ENCODE results near the gene RHBDD1. TPM values are rescaled to one million over a fixed set of nuclear protein-coding genes. Genes with fewer than 3 reads are reported as not detected.

The RHBDD1 gene
- total RNA-seq, 1 experiment from 2014 or later: 8.7 TPM

DNA sequence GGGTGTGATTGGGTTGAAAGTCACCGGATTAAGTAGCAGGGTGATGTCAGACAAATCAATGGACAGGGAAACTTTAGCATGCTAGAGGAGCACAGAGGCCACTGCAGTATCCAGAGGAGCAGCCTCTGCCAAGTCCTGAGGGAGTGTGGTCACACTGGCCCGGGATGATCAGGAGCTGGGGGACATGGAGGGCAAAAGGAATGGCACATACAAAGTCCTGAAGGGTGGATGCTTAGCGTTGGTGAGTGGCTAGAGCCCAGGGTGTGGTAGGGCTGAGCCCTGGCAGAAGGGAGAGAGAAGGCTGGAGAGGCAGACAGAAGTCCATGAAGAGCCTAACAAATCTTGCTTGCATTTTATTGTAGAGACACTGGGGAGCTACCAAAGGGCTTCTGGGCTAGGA lies 58.9 kb downstream of the RHBDD1 start:
- H3K36me3 ChIP-seq (replicated peaks; ENCODE audit: control insufficient read depth, insufficient read depth, low read length): no peaks in the 10 kb centered on the region
- no peaks in the 10 kb centered on the region for H3K27me3 ChIP-seq (ENCODE audit: control insufficient read depth, insufficient read depth, low read length)
- DNase-seq: no peak
- H3K4me3 ChIP-seq (ENCODE audit: insufficient read depth, low read depth, low read length): no peak overlapping the region

DNA sequence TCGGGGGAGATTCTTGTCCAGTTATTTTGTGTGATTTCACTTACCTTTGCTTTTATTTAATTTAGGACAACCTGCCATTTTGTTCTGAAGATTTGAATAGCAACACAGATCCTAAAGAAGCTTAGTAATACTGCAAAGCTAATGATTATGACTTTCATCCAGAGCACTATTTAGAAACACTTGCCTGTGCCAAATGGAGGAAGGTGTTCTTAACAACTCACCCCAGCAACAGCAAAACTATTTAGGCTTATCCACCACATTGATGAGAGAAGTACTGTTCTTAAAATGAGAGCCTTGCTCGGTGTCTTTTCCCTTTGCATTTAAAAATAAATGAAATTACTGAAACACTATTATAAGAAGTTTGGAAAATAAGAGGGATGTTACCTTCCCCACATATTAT lies 59.7 kb downstream of the RHBDD1 start:
- Histone ChIP-seq H3K36me3 (replicated peaks; ENCODE audit: control insufficient read depth, insufficient read depth, low read length) (no peaks in the 10 kb centered on the region), H3K4me3 (ENCODE audit: insufficient read depth, low read depth, low read length) (no peak overlapping the region), H3K27me3 (ENCODE audit: control insufficient read depth, insufficient read depth, low read length) (no peaks in the 10 kb centered on the region)
- DNase-seq: no peak

DNA sequence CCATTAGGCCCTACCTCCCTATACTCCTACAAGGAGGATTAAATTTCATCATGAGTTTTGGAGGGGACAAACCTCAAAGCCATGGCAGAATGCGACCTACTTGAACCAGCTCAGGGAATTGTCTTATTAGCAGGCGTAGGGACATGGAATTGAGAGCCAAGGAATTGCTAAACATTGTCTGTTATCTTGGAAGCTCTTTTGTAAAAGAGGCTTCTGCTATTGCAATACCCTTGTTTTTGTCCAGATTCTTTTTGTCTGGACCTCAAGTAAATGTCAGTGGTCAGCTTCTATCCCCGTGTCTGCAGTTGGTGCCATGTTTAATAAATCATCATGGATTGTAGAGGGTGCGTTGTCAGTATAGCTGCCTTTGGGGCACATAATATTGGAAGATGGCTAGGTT lies 62.3 kb downstream of the RHBDD1 start:
- no peak overlapping the region for H3K4me3 ChIP-seq (ENCODE audit: insufficient read depth, low read depth, low read length)
- no peaks in the 10 kb centered on the region for H3K36me3 ChIP-seq (replicated peaks; ENCODE audit: control insufficient read depth, insufficient read depth, low read length)
- no peak for DNase-seq
- H3K27me3 ChIP-seq (ENCODE audit: control insufficient read depth, insufficient read depth, low read length): no peaks in the 10 kb centered on the region

DNA sequence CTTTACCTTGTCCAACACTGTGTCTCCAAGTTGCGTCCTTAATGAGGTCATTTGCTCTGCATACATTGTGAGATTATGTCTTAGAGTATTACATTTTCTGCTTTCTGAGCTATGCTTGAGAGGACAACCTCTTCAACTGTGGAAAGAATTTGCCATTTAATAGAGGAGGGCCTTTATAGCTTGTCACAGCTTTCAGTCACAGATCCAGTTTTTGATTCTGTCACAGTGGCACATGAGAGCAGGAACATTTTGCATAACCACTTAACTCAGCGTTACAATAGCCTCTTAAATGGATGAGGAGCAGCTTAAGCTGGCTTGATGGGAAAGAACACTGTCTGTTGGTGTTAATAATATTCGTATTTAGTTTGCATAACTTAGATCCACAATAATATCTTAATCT lies 63.0 kb downstream of the RHBDD1 start:
- Histone ChIP-seq H3K36me3 (replicated peaks; ENCODE audit: control insufficient read depth, insufficient read depth, low read length) (no peaks in the 10 kb centered on the region), H3K4me3 (ENCODE audit: insufficient read depth, low read depth, low read length) (no peak overlapping the region), H3K27me3 (ENCODE audit: control insufficient read depth, insufficient read depth, low read length) (no peaks in the 10 kb centered on the region)
- DNase-seq: no peak

DNA sequence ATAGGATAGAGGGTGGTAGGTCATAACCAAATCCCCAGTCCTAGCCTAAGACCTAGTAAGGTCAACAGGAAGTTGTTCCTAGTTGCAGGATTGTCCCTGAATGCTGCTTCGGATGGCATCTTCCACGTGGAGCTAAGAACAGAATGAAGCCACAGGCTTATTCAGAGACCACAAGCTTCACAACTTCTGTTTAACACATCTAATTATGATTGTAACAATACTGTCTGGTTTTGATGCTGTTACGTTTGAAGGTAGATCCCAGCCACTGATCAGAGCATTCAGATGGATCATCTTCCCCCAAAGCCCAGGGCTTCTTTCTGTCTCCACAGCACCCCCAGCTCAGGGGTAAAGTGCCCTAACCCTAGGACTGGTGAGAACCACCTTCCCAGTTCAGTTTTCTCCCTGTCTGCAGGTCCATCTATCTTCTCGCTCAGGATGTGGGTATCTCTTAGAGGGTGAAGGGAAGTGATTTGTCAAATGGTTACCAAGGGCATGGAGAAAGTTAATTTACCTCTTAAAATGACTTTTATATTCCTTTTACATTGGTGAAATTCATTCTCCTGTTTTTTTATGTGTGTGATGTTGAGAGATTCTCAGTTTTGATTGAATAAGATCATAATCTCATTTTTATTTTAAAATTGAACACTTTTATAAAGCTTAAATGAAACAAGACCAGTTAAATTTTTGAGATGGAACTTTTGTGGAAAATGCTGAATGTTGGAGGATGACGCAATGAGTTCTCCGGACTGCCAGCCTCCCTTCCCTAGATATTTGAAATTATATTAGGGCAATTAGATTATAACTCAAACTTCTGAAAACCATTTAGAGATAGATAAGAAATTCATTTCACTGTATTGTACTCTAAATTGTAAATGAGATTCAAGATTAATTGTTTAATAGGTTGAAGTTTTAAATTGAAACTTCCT lies 66.5 kb downstream of the RHBDD1 start:
- Histone ChIP-seq H3K36me3 (replicated peaks; ENCODE audit: control insufficient read depth, insufficient read depth, low read length) (no peaks in the 10 kb centered on the region), H3K4me3 (ENCODE audit: insufficient read depth, low read depth, low read length) (no peak overlapping the region), H3K27me3 (ENCODE audit: control insufficient read depth, insufficient read depth, low read length) (no peaks in the 10 kb centered on the region)
- DNase-seq: no peak

DNA sequence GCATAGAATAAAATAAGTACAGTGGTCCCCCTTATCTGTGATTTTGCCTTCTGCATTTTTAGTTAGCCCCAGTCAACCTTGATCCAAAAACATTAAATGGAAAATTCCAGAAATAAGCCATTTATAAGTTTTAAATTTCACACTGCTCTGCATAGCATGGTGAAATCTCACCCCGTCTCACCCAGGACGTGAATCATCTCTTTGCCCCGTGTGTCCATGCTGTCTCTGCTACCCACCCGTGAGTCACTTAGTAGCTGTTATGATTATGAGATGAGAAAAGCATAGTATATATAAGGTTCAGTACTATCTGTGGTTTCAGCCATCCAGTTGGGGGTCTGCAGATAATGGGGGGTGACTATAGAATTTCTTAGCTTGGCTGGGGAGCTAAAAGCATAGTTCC lies 67.3 kb downstream of the RHBDD1 start:
- Histone ChIP-seq H3K27me3 (ENCODE audit: control insufficient read depth, insufficient read depth, low read length) (no peaks in the 10 kb centered on the region), H3K4me3 (ENCODE audit: insufficient read depth, low read depth, low read length) (no peak overlapping the region), H3K36me3 (replicated peaks; ENCODE audit: control insufficient read depth, insufficient read depth, low read length) (no peaks in the 10 kb centered on the region)
- DNase-seq: no peak

DNA sequence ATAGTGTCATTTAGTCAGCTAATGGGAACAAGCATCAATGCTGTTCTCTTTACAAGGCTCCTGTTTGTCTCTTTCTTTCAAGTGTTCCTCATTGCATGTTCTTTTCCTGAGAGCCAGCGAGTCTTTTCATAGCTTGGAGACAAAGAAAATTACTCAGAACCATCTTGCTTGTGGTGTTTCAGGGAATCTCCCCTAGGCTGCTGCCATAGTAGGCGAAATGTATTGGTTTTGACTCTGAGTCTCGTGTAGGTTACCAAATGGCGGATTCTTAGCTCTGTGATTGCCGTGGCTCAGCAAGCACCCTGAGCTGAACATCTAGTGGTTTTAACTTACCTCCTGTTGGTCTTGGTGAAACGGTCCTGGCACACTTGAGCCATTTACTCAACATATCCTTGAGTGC lies 68.7 kb downstream of the RHBDD1 start:
- H3K4me3 ChIP-seq (ENCODE audit: insufficient read depth, low read depth, low read length): no peak overlapping the region
- H3K36me3 ChIP-seq (replicated peaks; ENCODE audit: control insufficient read depth, insufficient read depth, low read length): no peaks in the 10 kb centered on the region
- no peaks in the 10 kb centered on the region for H3K27me3 ChIP-seq (ENCODE audit: control insufficient read depth, insufficient read depth, low read length)
- DNase-seq: no peak

DNA sequence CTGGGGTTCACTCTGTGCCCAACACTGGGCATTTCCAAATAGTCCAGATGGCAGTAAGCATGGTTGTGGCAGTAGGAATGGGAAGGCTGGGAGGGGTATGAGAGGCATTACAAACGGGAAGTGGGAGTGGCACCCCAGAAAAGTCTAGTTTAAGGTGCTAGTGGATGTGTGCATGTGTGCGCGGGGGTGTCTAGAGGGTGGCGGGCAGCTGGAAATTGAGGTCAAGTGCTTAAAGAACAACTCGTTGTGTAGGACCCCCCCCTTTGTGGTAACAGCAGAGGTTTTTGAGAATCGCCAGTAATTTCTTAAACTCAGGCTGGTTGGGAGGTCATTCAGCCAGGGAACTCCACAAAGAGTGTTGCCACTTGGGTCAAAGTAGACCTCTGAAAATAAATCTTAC lies 69.9 kb downstream of the RHBDD1 start:
- Histone ChIP-seq H3K27me3 (ENCODE audit: control insufficient read depth, insufficient read depth, low read length) (no peaks in the 10 kb centered on the region), H3K4me3 (ENCODE audit: insufficient read depth, low read depth, low read length) (no peak overlapping the region), H3K36me3 (replicated peaks; ENCODE audit: control insufficient read depth, insufficient read depth, low read length) (no peaks in the 10 kb centered on the region)
- no peak for DNase-seq

DNA sequence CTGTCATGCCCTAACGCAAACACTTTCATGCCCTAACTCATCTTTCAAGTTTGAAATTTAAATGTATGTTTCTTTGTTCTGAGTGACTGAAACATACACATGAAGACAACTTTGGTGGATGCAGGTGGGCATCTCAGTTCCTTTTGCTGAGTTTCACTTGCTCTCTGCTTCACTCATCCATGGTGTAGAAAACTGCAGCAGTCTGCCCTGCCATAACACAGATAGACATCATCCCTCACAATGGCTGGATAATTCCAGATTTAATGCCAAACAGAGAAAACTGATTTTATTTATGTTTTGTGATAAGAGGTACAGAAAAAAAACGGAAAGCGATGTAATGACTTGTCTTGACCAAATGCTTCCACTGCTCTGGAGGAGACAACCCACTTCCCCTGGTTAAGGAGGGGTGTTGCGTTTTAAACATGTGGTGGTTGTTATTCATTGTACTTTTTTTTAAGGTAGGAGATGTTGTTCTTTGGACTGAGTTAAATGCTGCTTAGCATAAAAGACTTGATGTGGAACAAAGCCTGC lies 70.4 kb downstream of the RHBDD1 start:
- no peaks in the 10 kb centered on the region for H3K36me3 ChIP-seq (replicated peaks; ENCODE audit: control insufficient read depth, insufficient read depth, low read length)
- DNase-seq: no peak
- no peaks in the 10 kb centered on the region for H3K27me3 ChIP-seq (ENCODE audit: control insufficient read depth, insufficient read depth, low read length)
- H3K4me3 ChIP-seq (ENCODE audit: insufficient read depth, low read depth, low read length): no peak overlapping the region

DNA sequence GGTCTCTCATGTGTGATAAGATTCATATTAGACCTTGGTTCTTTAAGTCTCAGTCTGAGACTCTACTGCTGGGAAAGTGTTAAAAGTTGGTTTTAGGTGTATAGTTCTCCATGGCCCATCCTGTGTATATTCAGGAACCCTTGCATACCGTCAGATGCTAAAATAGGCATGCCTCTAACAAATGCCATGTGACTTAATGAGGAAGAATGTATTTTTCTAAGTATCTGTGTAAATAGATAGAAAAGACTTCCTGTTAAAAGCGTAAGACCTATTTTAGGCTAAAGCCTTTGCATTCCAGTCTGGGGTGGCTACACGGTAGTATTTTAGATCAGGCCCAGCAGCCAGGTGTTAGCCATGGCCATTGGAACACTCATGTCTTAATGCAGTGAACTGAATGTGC lies 73.3 kb downstream of the RHBDD1 start:
- H3K36me3 ChIP-seq (replicated peaks; ENCODE audit: control insufficient read depth, insufficient read depth, low read length): no peaks in the 10 kb centered on the region
- H3K27me3 ChIP-seq (ENCODE audit: control insufficient read depth, insufficient read depth, low read length): no peaks in the 10 kb centered on the region
- DNase-seq: no peak
- H3K4me3 ChIP-seq (ENCODE audit: insufficient read depth, low read depth, low read length): no peak overlapping the region

DNA sequence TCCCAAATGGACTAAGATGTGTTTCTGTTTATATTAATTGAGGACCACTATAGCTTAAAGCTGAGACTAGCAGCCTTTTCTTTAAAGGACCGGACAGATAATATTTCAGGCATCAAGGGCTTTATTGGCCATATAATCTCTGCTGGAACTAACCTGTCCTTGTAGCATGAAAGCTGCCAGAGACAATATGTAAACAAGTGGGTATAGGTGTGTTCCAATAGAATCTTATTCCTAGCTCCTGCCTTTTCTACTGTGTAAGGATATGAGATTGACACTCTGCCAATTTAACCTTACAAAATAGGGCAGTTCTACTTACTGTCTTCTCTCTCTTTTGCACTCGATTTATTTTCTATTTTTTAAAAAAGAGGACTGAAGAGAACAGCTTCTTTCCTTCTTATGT lies 74.0 kb downstream of the RHBDD1 start:
- no peaks in the 10 kb centered on the region for H3K27me3 ChIP-seq (ENCODE audit: control insufficient read depth, insufficient read depth, low read length)
- no peak for DNase-seq
- no peak overlapping the region for H3K4me3 ChIP-seq (ENCODE audit: insufficient read depth, low read depth, low read length)
- H3K36me3 ChIP-seq (replicated peaks; ENCODE audit: control insufficient read depth, insufficient read depth, low read length): no peaks in the 10 kb centered on the region

DNA sequence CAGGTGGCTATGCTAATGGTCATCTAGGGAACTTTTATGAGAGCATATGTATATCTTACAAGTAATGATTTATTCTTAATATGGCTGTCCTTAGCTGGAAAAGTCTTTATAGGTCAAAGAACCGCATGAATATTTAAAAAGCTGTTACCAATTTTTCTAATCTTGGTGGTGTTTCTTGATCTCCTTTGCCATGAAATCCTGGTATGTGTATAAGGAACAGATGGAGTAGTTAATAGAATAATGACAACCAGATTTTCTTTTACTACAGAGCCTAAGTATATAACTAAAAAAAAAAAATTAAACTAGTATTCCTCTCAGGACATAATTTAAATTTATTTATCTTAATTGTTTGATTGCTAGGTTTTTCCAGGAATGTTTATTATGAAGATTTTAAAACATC lies 74.5 kb downstream of the RHBDD1 start:
- Histone ChIP-seq H3K4me3 (ENCODE audit: insufficient read depth, low read depth, low read length) (no peak overlapping the region), H3K36me3 (replicated peaks; ENCODE audit: control insufficient read depth, insufficient read depth, low read length) (no peaks in the 10 kb centered on the region; the same call in 1 of the 2 replicates), H3K27me3 (ENCODE audit: control insufficient read depth, insufficient read depth, low read length) (no peaks in the 10 kb centered on the region)
- no peak for DNase-seq

DNA sequence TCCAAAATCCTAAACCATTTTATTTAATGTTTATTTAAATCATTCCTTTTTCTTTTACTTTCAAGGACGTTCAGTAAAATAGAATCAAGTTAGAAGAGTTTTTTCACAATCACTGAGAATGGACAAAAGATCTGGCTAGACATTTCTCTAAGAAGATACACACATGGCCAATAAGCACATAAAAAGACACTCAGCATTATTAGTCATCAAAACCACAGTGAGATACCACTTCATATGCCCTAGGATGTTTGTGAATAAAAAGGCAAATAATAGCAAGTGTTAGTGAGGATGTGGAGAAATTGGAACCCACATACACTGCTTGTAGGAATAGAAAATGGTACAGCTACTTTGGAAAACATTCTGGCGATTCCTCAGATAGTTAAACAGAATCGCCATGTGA lies 76.1 kb downstream of the RHBDD1 start:
- DNase-seq: no peak
- Histone ChIP-seq H3K27me3 (ENCODE audit: control insufficient read depth, insufficient read depth, low read length) (no peaks in the 10 kb centered on the region), H3K4me3 (ENCODE audit: insufficient read depth, low read depth, low read length) (no peak overlapping the region), H3K36me3 (replicated peaks; ENCODE audit: control insufficient read depth, insufficient read depth, low read length) (no peaks in the 10 kb centered on the region; the same call in 1 of the 2 replicates)

DNA sequence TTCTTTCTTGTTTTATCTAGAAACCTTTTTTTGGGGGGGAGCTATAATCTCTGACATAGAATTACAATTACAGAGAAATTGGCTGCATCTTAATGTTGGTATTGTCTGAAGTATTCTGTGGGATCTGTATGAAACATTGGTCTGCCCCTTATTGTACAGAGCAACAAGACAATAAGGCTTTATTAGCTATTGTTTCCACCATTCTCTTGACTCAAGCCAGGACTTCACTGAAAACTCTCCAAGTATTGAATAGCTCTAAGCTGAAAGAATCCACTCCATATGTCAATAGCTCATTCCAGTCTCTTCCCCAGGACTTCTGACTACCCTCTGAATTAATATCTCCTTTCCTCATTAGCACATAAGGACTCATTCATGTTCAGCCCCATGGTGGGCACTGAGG lies 77.8 kb downstream of the RHBDD1 start:
- DNase-seq: no peak
- Histone ChIP-seq H3K27me3 (ENCODE audit: control insufficient read depth, insufficient read depth, low read length) (no peaks in the 10 kb centered on the region), H3K4me3 (ENCODE audit: insufficient read depth, low read depth, low read length) (no peak overlapping the region), H3K36me3 (replicated peaks; ENCODE audit: control insufficient read depth, insufficient read depth, low read length) (no peaks in the 10 kb centered on the region; the same call in 1 of the 2 replicates)

DNA sequence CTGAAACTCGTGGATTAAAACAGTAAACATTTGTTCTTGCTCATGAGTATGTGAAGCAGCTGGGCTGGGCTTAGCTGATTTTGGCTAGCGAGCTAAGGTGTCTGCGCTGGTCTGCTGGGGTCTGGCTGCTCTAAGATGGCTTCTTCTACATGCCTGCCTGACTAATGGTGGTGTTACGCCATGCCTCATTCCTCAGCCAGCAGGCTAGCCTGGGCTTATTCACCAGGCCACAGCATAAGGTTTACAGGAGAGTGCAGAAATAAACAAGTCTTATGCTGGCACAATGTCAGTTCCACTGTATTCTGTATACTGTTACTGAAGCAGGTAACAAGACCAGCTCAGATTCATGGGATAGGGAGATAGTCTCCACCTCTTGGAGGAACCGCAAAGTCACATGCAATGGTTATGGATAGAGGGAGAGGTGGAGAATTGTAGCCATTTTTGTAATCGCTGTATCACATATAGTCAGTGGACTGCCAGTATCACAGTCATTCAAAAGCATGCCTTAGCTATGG lies 80.0 kb downstream of the RHBDD1 start:
- no peak overlapping the region for H3K4me3 ChIP-seq (ENCODE audit: insufficient read depth, low read depth, low read length)
- no peaks in the 10 kb centered on the region for H3K27me3 ChIP-seq (ENCODE audit: control insufficient read depth, insufficient read depth, low read length)
- no peak for DNase-seq
- H3K36me3 ChIP-seq (replicated peaks; ENCODE audit: control insufficient read depth, insufficient read depth, low read length): no peaks in the 10 kb centered on the region; the same call in 1 of the 2 replicates
